ENCODE results near the gene NFIB.

Gene NFIB

GRCh38 chr9:14098486-14099180 is 215.3 kb downstream of the NFIB start:
- DNase-seq (ENCODE audit: low read depth): no peak
- H3K4me3 ChIP-seq (ENCODE audit: low read depth, low read length): no peak overlapping the region
- TF ChIP-seq CTCF (IDR thresholded peaks at IDR 0.05; ENCODE audit: insufficient read depth, low read depth, low read length, missing control alignments): no peak

- no peak for TF ChIP-seq CTCF (IDR thresholded peaks at IDR 0.05; ENCODE audit: insufficient read depth, low read depth, low read length, missing control alignments)
- no peak for DNase-seq (ENCODE audit: low read depth)
- H3K4me3 ChIP-seq (ENCODE audit: low read depth, low read length): no peak overlapping the region
Measured at GRCh38 chr9:14097666-14098415, 216.1 kb downstream of the NFIB start.

GRCh38 chr9:14097215-14097614 is 216.7 kb downstream of the NFIB start:
- H3K4me3 ChIP-seq (ENCODE audit: low read depth, low read length): no peak overlapping the region
- DNase-seq (ENCODE audit: low read depth): no peak
- no peak for TF ChIP-seq CTCF (IDR thresholded peaks at IDR 0.05; ENCODE audit: insufficient read depth, low read depth, low read length, missing control alignments)

- TF ChIP-seq CTCF (IDR thresholded peaks at IDR 0.05; ENCODE audit: insufficient read depth, low read depth, low read length, missing control alignments): no peak
- H3K4me3 ChIP-seq (ENCODE audit: low read depth, low read length): no peak overlapping the region
- no peak for DNase-seq (ENCODE audit: low read depth)
Measured at GRCh38 chr9:14096258-14096922, 217.6 kb downstream of the NFIB start.

GRCh38 chr9:14095277-14095676 is 218.7 kb downstream of the NFIB start:
- no peak for DNase-seq (ENCODE audit: low read depth)
- no peak overlapping the region for H3K4me3 ChIP-seq (ENCODE audit: low read depth, low read length)

GRCh38 chr9:14094491-14094890 is 219.4 kb downstream of the NFIB start:
- no peak for TF ChIP-seq CTCF (IDR thresholded peaks at IDR 0.05; ENCODE audit: insufficient read depth, low read depth, low read length, missing control alignments)
- no peak overlapping the region for H3K4me3 ChIP-seq (ENCODE audit: low read depth, low read length)
- no peak for DNase-seq (ENCODE audit: low read depth)

More at GRCh38 chr9:14095277-14095676, 218.7 kb downstream of the NFIB start:
- no peak for TF ChIP-seq CTCF (IDR thresholded peaks at IDR 0.05; ENCODE audit: insufficient read depth, low read depth, low read length, missing control alignments)
